IPS DF 6.9 (cell line): ENCODE data around the gene NSD2.

Experiments
- DNase-seq: peaks from one replicate; pipeline ENCODE4 v3.0.0-alpha.2; 2013; ENCODE audit warnings: low read depth, low spot score
- H3K27ac ChIP-seq: one replicate; pipeline ENCODE4 v1.5.1; 2013; ENCODE audit warnings: low read length, control low read depth
- H3K27me3 ChIP-seq: 2 replicates; pipeline ENCODE4 v1.6.1; 2013; ENCODE audit warnings: mild to moderate bottlenecking, low read length; ENCODE audit not compliant: control insufficient read depth, insufficient read depth
- H3K36me3 ChIP-seq: 2 replicates; pipeline ENCODE4 v1.6.1; 2013; ENCODE audit warnings: low read length; ENCODE audit not compliant: control insufficient read depth, insufficient read depth
- H3K4me1 ChIP-seq: 2 replicates; pipeline ENCODE4 v1.6.1; 2013; ENCODE audit warnings: low read length; ENCODE audit not compliant: control insufficient read depth, insufficient read depth
- H3K4me3 ChIP-seq: 2 replicates; pipeline ENCODE4 v1.5.1; 2013; ENCODE audit warnings: mild to moderate bottlenecking, low read length
- H3K9me3 ChIP-seq: 2 replicates; pipeline ENCODE4 v1.6.1; 2013; ENCODE audit warnings: low read length, inconsistent platforms; ENCODE audit not compliant: control insufficient read depth, insufficient read depth
- WGBS: extraction: QIAGEN DNeasy Blood & Tissue Kit; methylation state at CpG from one replicate; pipeline ENCODE4 v1.1.7; 2013; ENCODE audit warnings: mixed read lengths, missing lambda C conversion rate; ENCODE audit not compliant: insufficient read length, insufficient coverage; 5-methylcytosine and 5-hydroxymethylcytosine counted together

NSD2 gene

GRCh38 chr4:1983846-1984405 lies 112.7 kb downstream of the NSD2 start:
- Histone ChIP-seq H3K36me3 (peaks cover 56% of the 10 kb centered on the region), H3K27ac (no peak overlapping the region), H3K4me3 (no peak overlapping the region), H3K27me3 (no peaks in the 10 kb centered on the region), H3K4me1 (no peaks in the 10 kb centered on the region), H3K9me3 (no peaks in the 10 kb centered on the region)
- WGBS, result no CpG with 5 or more reads among the region's 21 CpGs
- no peak for DNase-seq

- no peak for DNase-seq
- Histone ChIP-seq H3K4me3 (no peak overlapping the region), H3K4me1 (no peaks in the 10 kb centered on the region), H3K36me3 (peaks cover 58% of the 10 kb centered on the region), H3K27ac (no peak overlapping the region), H3K9me3 (no peaks in the 10 kb centered on the region), H3K27me3 (no peaks in the 10 kb centered on the region)
- WGBS, result no CpG with 5 or more reads among the region's 27 CpGs
These were observed 113.4 kb downstream of the NSD2 start for GRCh38 chr4:1984406-1985191.

GRCh38 chr4:1985294-1985693 lies 114.1 kb downstream of the NSD2 start:
- Histone ChIP-seq H3K27ac (no peak overlapping the region), H3K27me3 (no peaks in the 10 kb centered on the region), H3K4me3 (no peak overlapping the region), H3K9me3 (no peaks in the 10 kb centered on the region), H3K4me1 (no peaks in the 10 kb centered on the region), H3K36me3 (peaks cover 58% of the 10 kb centered on the region)
- WGBS, result no CpG with 5 or more reads among the region's 14 CpGs
- no peak for DNase-seq

GRCh38 chr4:1985780-1986577 lies 114.8 kb downstream of the NSD2 start:
- H3K27me3 ChIP-seq, result no peaks in the 10 kb centered on the region
- WGBS, result no CpG with 5 or more reads among the region's 54 CpGs
- no peaks in the 10 kb centered on the region for H3K9me3 ChIP-seq
- H3K4me3 ChIP-seq, result no peak overlapping the region
- no peaks in the 10 kb centered on the region for H3K4me1 ChIP-seq
- DNase-seq, result no peak
- H3K36me3 ChIP-seq, result peaks cover 58% of the 10 kb centered on the region
- H3K27ac ChIP-seq, result no peak overlapping the region

GRCh38 chr4:1986578-1987210 lies 115.5 kb downstream of the NSD2 start:
- no peaks in the 10 kb centered on the region for H3K27me3 ChIP-seq
- H3K4me3 ChIP-seq, result no peak overlapping the region
- no peak overlapping the region for H3K27ac ChIP-seq
- no peak for DNase-seq
- WGBS, result no CpG with 5 or more reads among the region's 22 CpGs
- peaks cover 60% of the 10 kb centered on the region for H3K36me3 ChIP-seq
- H3K4me1 ChIP-seq, result no peaks in the 10 kb centered on the region
- H3K9me3 ChIP-seq, result no peaks in the 10 kb centered on the region

GRCh38 chr4:1987296-1987695 lies 116.1 kb downstream of the NSD2 start:
- no peak for DNase-seq
- Histone ChIP-seq H3K27me3 (no peaks in the 10 kb centered on the region), H3K36me3 (peaks cover 63% of the 10 kb centered on the region), H3K27ac (no peak overlapping the region), H3K4me3 (no peak overlapping the region), H3K4me1 (peaks cover under 1% of the 10 kb centered on the region; the same call in 1 of the 2 replicates), H3K9me3 (no peaks in the 10 kb centered on the region)
- WGBS, result no CpG with 5 or more reads among the region's 19 CpGs

- H3K27ac ChIP-seq, result no peak overlapping the region
- H3K36me3 ChIP-seq, result peaks cover 59% of the 10 kb centered on the region
- WGBS, result no CpG with 5 or more reads among the region's 26 CpGs
- peaks cover 2% of the 10 kb centered on the region; the same call in 1 of the 2 replicates for H3K4me1 ChIP-seq
- H3K9me3 ChIP-seq, result no peaks in the 10 kb centered on the region
- DNase-seq, result no peak
- no peaks in the 10 kb centered on the region for H3K27me3 ChIP-seq
- H3K4me3 ChIP-seq, result no peak overlapping the region
These were observed 116.6 kb downstream of the NSD2 start for GRCh38 chr4:1987721-1988326.

- no peaks in the 10 kb centered on the region for H3K9me3 ChIP-seq
- no peak for DNase-seq
- WGBS, result no CpG with 5 or more reads among the region's 12 CpGs
- peaks cover 55% of the 10 kb centered on the region for H3K36me3 ChIP-seq
- H3K27ac ChIP-seq, result no peak overlapping the region
- H3K27me3 ChIP-seq, result no peaks in the 10 kb centered on the region
- H3K4me3 ChIP-seq, result no peak overlapping the region
- peaks cover 2% of the 10 kb centered on the region; the same call in 1 of the 2 replicates for H3K4me1 ChIP-seq
These were observed 117.1 kb downstream of the NSD2 start for GRCh38 chr4:1988327-1988724.

GRCh38 chr4:1989533-1990347 lies 118.5 kb downstream of the NSD2 start:
- H3K4me3 ChIP-seq, result no peak overlapping the region
- H3K27me3 ChIP-seq, result no peaks in the 10 kb centered on the region
- H3K4me1 ChIP-seq, result peaks cover 2% of the 10 kb centered on the region; the same call in 1 of the 2 replicates
- H3K36me3 ChIP-seq, result peaks cover 41% of the 10 kb centered on the region
- no peaks in the 10 kb centered on the region for H3K9me3 ChIP-seq
- no CpG with 5 or more reads among the region's 33 CpGs for WGBS
- DNase-seq, result no peak
- H3K27ac ChIP-seq, result no peak overlapping the region
